Hematopoietic multipotent progenitor cell treated with erythropoietin and hydrocortisone succinate and interleukin-3 and kit ligand, for 4 days (in vitro differentiated cells): ENCODE results near the gene TMEM106A.
A peak's percentile ranks its signal among the peaks of the same experiment; 100 is the strongest.
"Not testable (repeated sequence)": the region's sequence is repeated elsewhere in the genome, so short reads cannot be mapped to it uniquely, and the experiment has no call there.

Source experiments
- DNase-seq: peaks from one replicate; pipeline ENCODE4 v3.0.0-alpha.2; 2015

Gene TMEM106A, protein sequence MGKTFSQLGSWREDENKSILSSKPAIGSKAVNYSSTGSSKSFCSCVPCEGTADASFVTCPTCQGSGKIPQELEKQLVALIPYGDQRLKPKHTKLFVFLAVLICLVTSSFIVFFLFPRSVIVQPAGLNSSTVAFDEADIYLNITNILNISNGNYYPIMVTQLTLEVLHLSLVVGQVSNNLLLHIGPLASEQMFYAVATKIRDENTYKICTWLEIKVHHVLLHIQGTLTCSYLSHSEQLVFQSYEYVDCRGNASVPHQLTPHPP

DNA sequence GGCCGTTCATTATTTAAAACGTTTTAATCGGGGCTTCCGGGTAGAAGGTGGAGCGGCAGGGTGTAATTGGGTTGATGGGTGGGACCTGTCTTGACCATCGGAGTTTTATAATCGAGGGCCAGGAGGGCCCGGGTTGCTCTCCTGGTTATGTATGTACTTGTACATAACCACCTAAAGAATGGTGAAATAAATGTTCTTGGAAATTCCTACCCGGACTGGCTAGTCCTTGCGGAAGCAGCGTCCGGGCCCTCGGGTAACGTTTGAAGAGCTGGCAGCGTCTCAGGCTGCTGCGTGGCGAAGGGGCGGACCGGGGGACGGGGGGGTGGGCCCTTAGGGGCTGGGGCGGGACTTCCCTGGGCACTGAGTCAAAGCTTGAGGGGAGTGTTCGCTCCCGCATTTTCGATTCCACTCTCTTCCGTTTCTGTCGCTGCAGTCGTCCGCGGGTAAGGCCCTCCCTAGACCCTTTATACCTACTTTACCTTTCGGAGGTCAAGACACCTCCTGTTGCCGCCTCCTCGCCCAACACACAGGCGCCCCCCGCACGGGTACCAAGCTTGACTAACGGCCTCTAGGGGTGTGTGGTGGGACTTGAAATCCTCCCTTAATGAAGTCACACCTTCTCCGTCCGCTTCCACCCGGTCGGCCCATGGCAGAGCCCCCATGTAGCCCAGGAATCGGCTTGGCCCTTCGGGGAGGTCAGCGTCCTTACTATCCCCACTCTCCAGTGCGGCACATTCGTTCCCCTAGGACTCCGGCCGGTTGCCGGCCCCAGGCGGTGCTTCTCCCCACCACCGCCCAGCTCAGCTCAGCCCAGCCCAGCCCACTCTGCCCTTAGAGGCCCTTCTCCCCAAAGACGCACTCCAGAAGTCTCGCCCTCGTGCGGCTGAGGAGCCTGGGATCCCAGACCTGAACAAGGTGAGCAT, at the start of gene TMEM106A:
TSS of gene TMEM106A (plus strand) at position 396 of the 923 bp plus-strand sequence. CDS start 1,167 bp downstream, outside the sequence.
- DNase-seq: peak; percentile 93

DNA sequence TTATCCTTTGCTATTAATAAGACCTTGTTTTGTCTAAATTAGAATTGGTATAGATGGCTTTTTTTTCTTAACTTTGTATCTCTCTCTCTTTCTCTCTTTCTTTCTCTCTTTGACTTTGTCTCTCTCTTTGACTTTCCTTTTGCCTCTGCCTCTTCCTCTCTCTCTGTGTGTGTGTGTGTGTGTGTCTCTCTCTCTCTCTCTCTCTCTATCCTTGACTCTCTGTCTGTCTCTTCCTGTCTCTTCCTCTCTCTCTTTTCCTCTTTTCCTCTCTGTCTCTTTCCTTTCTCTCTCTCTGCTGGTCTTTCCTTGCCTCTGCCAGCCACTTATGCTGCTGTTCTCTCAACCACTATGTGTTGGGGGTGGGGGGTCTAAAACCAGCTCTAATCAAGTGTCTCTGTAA, 45.7 kb upstream of the TMEM106A start:
- DNase-seq: not testable (repeated sequence)

DNA sequence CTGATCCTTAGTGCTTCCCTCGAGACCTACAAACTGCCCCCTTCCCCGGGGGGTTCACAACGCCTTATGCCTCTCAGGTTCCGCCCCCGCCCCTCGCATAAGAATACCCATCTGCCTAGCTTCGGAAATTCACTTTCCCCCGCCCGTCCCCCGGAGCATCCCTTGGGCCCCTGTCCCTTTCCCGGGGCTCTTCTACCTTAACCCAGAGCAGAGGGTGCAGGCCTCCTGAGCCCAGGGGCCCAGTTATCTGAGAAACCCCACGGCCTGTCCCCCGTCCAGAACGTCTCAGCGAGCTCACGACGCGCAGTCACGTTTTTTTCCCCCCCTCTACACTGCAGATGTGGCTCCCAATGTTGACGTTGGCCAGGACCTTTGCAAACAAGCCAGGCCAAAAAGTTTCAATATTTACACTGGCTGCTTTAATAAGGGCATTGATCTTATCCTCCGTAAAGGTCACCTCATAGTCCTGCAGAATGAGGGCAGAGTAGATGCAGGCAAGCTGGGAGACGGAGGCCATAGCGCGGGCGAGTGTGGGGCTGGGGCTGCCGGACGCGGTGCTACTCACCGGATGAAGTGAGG, 42.0 kb upstream of the TMEM106A start:
- DNase-seq: peak; percentile 68

DNA sequence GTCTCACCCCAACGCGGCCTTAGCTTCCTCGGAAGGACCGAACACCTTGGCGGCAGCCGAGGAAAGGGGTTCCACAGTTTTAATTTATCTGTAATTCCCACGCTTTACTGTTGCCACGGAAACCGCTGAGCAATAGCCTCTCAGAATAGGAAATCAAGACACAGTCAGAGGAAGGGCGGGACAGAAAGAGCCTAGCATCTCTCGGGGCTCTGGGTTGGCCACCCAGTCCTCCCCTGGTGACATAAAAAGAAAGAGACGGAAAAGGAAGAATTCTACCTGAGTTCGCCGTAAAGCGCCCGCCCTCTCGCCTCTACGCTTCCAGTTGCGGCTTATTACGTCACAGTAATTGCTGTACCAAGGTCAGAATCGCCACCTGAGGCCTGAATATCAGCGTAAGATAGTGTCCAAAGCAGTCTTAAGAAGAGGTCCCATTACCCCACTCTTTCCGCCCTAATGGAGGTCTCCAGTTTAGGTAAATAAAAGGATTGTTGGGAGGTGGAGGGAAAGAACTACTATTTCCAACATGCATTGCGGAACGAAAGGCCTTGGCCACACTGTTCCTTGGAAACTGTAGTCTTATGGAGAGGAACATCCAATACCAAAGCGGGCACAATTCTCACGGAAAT, 41.4 kb upstream of the TMEM106A start:
- DNase-seq: peak; percentile 99

DNA sequence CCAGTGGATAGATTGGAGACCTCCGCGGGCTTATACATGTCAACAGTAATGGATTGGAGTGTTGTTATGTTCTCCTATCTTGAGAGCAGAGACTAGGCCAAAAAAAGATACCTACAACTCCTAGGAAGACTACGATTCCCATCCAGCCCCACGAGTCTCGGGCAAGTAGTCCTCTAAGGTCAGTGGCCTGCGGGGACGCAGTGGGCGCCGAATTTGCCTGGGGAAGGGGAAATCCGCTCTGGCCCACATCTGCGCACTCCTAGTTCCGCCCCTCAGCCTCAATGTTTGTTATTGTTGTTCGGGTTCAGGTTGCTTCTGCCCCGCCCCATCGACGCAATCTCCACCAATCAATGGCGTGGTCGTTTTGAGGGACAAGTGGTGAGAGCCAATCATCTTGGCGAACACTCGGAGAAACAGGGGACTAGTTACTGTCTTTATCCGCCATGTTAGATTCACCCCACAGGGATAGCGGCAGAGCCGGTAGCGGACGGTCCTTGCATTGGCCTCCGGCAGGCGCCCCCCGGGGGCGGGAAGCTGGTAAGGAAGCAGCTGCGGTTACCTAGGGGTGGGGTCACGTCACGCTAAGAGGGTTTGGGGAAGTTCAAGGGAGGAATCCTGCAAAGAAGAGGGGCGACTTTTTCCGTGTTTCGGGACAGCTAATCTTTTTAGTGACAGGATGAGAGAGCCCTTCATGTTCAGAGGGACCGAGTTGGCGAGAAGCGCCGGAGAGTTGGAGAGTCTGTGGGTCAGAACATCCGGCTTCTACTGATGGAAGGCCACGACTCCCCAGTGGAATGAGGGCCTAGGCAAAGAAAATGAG, 40.7 kb upstream of the TMEM106A start, which contains the start of gene NBR1:
TSS of gene NBR1 (plus strand) at position 449 of the 820 bp plus-strand sequence. CDS start 4,586 bp downstream, outside the sequence.
- DNase-seq: peak; percentile 99

DNA sequence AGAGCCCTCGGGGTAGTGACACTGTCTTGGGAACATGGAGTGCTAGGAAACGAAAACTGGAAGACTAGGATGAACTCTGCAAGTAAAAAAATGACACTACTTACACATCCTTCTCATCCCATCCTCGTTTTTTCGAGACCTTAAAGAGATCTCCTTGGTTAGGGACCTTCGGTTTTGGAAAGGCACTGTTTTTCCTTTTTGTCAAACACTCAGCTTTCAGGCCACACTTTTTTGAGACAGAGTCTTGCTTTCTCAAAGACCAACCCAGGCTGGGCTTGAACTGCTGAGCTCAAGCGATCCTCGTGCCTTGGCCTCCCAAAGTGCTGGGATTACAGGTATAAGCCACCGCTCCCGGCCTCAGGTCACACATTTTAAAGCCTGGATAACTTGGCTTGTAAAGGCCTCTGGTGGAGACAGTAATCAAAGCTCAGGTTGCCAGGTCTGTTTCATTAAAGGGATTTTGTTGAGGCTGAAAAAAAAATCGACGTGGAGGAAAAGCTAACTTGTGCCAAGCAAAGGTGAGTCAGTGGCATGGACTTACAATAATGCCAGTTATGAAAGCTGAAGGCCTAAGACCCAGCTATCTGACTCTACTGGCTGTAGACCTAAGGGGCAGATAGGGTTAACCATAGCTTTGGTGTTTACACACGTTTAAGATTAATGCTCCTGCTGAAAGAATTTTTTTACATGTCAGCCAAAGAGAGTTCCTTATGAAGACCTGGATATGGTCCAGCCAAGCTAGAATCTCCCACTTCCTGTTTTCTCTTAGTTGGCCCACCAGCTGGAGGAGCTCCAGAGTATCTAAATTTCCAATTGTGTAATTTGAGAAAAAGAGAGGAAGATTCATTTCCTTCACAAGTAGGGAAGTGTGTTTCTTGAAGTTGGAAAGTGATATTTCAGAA, 39.8 kb upstream of the TMEM106A start:
- peak; percentile 83 for DNase-seq

DNA sequence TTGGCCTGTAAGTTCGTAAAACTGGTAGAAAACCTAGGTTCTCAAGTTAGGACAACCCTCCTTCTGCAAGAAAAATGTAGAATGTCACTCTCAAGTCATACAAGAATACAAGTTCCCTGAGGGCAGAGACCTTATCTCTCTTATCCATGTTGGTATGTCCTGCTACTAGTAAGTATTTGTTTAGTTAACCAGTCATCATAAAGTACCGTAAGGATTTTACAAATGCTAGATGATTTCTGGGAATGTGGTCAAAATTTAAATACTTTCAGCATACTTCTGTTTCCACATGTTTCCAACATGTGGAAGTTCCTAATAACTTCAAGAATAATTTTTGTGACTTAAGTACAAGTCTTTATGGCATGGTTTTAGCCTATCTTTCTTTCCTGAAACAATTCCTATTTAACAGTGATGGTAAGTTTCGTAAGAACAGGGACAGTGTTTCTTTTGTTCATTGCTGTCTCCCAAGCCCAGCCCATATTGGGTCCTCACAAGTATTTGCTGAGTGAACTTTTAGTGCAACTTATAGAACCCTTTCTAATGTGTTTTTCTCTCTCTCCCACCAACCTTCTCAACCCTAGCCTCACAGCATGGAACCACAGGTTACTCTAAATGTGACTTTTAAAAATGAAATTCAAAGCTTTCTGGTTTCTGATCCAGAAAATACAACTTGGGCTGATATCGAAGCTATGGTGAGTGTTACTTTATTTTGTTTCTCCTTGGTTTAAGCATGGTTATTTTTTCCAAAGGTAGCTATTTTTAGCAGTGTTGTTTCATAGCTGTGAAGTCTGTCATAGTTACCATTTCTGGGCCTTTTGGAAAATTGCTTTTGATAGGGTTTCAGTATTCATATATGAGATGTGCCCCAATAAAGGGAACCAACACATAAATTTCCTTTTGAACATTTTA, 36.2 kb upstream of the TMEM106A start:
- DNase-seq: no peak

DNA sequence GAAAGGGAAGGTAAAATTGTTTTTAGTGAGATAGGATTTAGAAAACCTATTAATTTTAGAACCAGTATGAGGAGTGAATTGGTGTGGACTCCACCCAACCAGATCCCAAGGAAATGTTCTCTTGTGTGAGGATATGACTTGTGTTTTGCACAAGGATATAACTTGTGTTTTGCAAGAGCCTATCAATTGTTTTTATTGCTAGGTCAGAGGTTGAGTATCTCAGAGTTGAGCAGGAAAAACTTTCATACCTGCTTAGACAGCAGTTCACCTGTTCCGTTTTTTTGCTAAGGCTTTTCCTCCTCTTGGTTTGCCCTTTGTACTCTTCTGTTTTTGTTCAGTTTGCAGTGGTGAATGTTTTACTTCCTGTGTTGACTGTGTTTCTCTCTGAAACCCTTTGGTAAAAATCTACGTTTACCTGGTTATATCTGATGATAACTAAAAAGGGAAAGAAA, 35.5 kb upstream of the TMEM106A start:
- no peak for DNase-seq

DNA sequence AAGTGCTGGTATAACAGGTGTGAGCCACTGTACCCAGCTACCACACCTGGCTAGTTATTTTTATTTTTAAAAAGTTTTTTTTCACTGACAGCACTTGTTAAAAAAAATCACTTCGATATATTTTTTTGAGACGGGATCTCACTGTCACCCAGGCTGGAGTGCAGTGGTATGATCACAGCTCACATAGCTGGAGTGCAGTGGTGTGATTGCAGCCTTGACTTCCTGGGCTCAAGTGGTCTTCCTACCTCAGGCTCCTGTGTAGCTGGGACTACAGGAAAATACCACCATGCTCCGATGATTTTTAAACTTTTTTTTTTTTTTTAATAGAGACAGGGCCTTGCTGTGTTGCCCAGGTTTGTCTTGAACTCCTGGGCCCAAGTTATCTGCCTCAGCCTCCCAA, 27.8 kb upstream of the TMEM106A start:
- DNase-seq: no peak

DNA sequence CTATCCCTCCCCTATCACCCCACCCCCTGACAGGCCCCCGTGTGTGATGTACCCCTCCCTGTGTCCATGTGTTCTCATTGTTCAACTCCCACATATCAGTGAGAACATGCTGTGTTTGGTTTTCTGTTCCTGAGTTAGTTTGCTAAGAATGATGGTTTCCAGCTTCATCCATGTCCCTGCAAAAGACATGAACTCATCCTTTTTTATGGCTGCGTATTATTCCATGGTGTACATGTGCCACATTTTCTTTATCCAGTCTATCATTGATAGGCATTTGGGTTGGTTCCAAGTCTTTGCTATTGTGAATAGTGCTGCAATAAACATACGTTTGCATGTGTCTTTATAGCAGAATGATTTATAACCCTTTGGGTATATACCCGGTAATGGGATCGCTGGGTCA, 25.0 kb upstream of the TMEM106A start:
- not testable (repeated sequence) for DNase-seq

DNA sequence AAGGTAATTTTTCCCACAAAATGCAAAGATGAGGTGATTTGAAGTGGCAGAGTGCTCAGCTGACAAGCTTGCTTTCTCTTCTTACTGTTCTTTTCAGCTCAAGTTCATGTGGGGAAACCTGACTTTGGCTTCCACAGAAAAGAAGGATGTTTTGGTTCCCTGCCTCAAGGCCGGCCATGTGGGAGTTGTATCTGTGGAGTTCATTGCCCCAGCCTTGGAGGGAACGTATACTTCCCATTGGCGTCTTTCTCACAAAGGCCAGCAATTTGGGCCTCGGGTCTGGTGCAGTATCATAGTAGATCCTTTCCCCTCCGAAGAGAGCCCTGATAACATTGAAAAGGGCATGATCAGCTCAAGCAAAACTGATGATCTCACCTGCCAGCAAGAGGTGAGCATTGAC, 18.4 kb upstream of the TMEM106A start:
- no peak for DNase-seq

DNA sequence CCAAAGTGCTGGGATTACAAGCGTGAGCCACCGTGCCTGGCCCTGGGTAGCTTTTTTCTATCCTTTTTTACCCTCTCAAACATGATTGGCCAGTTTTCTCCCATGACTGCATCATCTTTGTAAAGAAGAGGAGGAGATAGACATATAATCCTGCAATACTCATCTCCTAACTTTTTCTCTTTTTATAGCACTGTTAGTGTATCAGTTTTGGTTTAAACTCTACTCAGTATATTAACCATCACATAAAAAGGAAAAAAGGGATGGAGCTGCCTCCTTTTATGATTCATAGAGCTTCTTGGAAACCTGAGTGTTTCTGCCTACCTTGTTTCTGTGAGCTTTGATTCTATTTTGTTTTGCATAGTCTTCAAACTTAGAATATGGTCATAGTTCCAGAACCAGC, 12.0 kb upstream of the TMEM106A start:
- no peak for DNase-seq

DNA sequence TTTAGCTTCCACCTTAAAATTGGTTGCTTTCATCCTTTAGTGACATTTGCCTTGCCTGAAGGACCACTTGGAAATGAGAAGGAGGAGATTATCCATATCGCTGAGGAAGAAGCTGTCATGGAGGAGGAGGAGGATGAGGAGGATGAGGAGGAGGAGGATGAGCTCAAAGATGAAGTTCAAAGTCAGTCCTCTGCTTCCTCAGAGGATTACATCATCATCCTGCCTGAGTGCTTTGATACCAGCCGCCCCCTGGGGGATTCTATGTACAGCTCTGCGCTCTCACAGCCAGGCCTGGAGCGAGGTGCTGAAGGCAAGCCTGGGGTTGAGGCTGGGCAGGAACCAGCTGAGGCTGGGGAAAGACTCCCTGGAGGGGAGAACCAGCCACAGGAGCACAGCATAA, 11.5 kb upstream of the TMEM106A start:
- DNase-seq: peak; percentile 22

DNA sequence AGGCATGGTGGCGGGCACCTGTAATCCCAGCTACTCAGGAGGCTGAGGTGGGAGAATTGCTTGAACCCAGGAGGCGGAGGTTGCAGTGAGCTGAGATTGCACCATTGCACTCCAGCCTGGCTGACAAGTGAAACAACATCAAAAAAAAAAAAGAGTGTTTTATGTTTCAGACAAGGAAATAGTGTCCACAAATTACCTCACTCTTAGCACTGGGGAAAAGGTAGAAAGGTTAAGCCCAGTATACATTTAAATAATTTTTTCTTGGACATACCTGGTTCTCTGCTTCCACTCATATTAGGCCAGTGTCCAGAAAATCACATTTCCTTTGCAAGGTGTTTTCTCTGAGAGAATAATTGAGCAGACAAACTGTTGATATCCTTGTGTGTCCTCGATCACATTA, 8.7 kb upstream of the TMEM106A start:
- not testable (repeated sequence) for DNase-seq

DNA sequence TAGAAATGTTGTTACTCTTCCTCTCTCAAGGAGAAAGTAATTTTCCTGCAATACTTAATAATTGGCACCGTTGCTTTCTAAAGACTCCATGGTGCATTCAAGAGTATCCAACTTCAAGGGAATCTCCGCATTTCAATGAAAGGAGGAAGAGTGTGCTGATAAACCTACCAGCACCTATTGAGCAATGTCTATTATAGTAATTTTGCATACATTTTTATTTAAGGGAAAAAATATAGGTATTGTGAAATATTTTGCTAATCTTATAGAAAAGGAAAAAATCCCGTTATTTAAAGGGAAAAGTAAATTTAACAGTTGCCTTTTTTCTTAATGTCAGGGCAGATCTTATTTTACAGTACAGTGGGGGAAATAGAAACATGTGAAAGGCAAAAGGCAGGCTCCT, 1.1 kb upstream of the TMEM106A start:
- no peak for DNase-seq

DNA sequence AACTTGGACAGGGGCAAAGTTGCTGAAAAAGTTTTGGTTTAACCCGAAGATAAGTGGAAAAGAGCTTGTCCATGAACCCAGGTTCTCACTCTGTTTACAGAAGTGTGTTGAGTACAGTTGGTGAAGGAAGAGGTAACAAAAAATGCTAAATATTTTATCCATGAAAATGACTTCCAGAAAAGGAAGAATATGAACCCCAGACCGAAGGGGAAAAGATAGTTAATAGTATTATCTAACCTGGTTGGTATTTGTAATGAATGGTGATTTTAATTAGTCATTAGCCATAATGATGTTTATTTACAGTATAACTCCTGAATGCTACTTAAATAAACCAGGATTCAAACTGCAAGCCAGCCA, 574 bp upstream of the TMEM106A start:
- DNase-seq: no peak

DNA sequence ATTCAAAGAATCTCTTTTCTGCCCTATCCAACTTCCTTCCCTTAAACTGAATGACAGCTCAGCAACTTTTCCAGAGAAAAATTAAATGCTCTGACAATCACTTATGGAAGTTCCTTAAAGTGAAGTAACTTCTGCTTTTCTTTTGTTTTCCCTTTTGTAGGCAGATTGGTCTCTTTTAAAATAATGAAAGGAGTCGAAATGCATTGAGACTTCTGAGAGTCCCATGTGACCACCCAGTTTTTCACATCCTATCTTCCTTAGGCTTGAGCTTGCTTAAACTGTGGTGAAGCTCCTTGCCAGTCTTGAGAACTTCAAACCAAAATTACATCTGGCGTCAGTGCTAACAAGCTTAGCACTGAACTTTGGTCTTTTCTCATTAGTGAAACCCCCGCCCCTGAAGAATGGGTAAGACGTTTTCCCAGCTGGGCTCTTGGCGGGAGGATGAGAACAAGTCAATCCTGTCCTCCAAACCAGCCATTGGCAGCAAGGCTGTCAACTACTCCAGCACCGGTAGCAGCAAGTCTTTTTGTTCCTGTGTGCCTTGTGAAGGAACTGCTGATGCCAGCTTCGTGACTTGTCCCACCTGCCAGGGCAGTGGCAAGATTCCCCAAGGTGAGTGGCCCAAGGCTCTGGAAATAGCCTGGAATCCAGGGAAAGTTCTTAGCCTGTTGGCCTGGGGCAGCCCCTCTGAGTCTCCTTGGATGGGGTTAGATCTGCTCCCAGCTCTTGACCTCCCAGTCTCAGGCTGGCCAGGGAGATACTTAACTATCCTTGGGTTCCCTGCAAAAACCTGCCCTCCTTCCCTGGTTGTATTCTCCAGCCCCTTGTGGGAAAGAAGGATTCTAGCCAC, 1.2 kb downstream of the TMEM106A start:
- peak; percentile 54 for DNase-seq

DNA sequence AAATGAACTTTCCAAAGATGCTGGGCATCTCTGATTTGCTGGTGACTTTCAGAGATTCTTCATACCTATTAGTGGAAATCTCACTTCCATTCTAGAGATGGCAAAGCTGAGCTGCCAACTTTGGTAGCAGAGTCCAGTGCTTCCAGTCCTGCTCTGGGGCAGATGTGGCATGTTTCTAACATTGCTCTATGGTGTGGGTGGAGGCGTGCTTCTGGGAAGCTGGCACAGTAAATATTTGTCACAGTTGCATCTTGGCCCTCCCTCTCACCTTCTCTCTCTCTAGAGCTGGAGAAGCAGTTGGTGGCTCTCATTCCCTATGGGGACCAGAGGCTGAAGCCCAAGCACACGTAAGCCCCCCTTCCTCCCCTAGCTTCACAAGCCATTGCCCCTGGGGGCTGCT, 1.9 kb downstream of the TMEM106A start:
- no peak for DNase-seq

DNA sequence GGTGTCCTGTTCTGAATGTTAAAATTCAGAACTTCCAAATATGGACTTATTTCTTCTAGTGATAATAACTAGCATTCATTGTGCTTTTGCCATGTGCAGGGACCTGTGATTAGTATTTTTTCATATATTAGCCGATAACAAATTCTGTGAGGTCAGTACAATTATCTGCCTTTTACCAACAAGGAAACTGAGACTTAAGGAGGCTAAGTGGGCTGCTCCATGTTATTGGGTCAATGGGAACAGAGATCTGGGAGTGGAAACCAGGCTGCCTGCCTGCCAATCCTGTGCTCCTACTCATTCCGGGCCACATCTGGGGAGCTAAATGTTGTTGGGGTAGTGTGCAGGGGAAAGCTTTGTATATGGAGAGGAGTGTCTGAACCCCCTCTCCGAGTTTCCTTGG, 3.7 kb downstream of the TMEM106A start:
- DNase-seq: no peak
